ENCODE data around the gene EML4.

GRCh38 chr2:42164046-42164445, 5.1 kb upstream of the EML4 start:
- TF ChIP-seq EZH2 (IDR thresholded peaks at IDR 0.05; ENCODE audit: low read length, unreplicated experiment) = no peak
- TF ChIP-seq CTCF (conservative IDR thresholded peaks at IDR 0.05; ENCODE audit: low read depth, low read length) = no peak
